Ascending aorta (tissue), 2 donors: ENCODE results near the gene VWA8. TPM values are rescaled to one million over a fixed set of nuclear protein-coding genes. Genes with fewer than 3 reads are reported as not detected.

Experiments
- DNase-seq, 2 donors: peaks; one replicate each; pipeline ENCODE4 v3.0.0-alpha.2; 2019; ENCODE audit warnings: low spot score in 2 of 2
- H3K27ac ChIP-seq, 2 donors: fragments of 200-600 bp; sonication (generic); one replicate each; pipeline ENCODE4 v1.5.1; 2016 to 2017; ENCODE audit warnings: mild to moderate bottlenecking in 1 of 2
- H3K27me3 ChIP-seq: fragments of 200-600 bp; sonication (generic); one replicate; pipeline ENCODE4 v1.5.1; 2017
- H3K36me3 ChIP-seq, 2 donors: fragments of 200-600 bp; sonication (generic); one replicate each; pipeline ENCODE4 v1.5.1; 2016
- H3K4me1 ChIP-seq, 2 donors: fragments of 200-600 bp; sonication (generic); one replicate each; pipeline ENCODE4 v1.5.1; 2016 to 2017; ENCODE audit warnings: mild to moderate bottlenecking in 1 of 2
- H3K4me3 ChIP-seq, 2 donors: fragments of 200-600 bp; sonication (generic); one replicate each; pipeline ENCODE4 v1.5.1; 2016 to 2017; ENCODE audit warnings: mild to moderate bottlenecking in 1 of 2
- H3K9me3 ChIP-seq, 2 donors: fragments of 200-600 bp; sonication (generic); one replicate each; pipeline ENCODE4 v1.5.1; 2016
- intact Hi-C: fragments of 100-400 bp; cut with DNase I; formaldehyde crosslinking; loops from one replicate; pipeline ENCODE4 v1.15.1; 2023
- total RNA-seq: library from RNA; depleted of rRNA; stranded (reverse); fragments of >200 nt; gene quantifications from one replicate; pipeline ENCODE4 v1.1.0, GENCODE V29; 2016
- TF ChIP-seq, protein P1 (sequence below), 3 experiments: fragments of 200-600 bp in 2 of 3; fragments of 450-650 bp in 1 of 3; sonication (generic) in 2 of 3; IDR thresholded peaks; one replicate each; pipeline ENCODE4 v1.5.1; 2016 to 2019; ENCODE audit warnings: antibody characterized with exemption in 3 of 3, mild to moderate bottlenecking in 1 of 3, moderate library complexity in 1 of 3

Gene VWA8
- total RNA-seq, 1 donor from 2014 or later: 10.4 TPM

DNA sequence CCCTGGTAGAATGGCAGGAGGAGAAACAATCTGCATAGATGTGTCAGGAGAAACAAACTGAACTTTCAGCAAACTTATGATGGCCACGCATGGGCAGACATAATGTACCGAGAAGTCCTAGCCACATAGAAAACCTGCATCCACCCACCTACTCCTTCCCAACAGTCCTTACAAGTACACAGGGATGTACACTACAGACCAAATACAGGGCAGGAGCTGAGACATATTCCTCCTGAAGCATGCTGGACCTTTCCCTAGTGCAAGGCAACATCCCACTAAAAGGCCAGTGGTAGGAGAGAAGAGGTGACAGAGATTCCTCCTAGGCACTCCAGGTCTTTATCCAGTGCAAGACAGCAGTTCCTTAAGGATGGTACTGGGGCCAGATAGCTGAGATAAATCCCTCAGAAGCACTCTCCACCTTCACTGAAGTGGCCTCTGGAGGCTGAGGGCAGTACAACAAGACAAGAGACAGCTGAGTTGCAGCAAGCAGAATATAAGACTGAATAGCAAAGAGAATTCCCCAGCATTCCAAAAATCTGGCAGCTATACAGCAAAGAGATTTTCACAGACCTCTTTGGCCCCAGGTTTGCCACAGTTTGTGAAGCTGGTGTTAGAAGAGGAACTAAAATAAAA is 18.3 kb downstream of the VWA8 start:
- no peak for DNase-seq
- Histone ChIP-seq H3K4me1 (no peaks in the 10 kb centered on the region), H3K9me3 (peaks cover 4 to 20% of the 10 kb centered on the region in 2 donors), H3K4me3 (no peak overlapping the region), H3K27ac (no peak overlapping the region), H3K27me3 (no peaks in the 10 kb centered on the region), H3K36me3 (peaks cover 0 to 9% of the 10 kb centered on the region in 2 donors)
- TF ChIP-seq, protein P1, sequence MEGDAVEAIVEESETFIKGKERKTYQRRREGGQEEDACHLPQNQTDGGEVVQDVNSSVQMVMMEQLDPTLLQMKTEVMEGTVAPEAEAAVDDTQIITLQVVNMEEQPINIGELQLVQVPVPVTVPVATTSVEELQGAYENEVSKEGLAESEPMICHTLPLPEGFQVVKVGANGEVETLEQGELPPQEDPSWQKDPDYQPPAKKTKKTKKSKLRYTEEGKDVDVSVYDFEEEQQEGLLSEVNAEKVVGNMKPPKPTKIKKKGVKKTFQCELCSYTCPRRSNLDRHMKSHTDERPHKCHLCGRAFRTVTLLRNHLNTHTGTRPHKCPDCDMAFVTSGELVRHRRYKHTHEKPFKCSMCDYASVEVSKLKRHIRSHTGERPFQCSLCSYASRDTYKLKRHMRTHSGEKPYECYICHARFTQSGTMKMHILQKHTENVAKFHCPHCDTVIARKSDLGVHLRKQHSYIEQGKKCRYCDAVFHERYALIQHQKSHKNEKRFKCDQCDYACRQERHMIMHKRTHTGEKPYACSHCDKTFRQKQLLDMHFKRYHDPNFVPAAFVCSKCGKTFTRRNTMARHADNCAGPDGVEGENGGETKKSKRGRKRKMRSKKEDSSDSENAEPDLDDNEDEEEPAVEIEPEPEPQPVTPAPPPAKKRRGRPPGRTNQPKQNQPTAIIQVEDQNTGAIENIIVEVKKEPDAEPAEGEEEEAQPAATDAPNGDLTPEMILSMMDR (IDR thresholded peaks at IDR 0.05): no peak
- intact Hi-C loops: no loop called here

DNA sequence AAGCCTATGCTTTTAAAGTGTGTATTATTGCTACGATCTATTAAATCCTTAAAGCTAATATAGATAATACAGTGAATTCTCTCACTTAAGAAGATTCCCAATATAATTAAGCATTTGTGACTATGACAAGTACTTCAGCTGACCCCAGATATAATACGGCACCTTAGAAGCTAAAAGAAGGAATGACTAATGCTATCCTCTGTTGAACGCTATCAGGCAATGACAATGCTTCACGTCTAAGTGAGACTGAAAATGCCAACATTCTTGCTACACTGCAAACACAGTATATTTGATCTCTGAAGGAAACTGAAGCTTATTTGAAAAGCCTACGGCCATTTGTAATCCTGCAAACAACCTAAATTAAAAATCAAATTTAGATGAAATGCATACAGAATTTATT is 19.7 kb downstream of the VWA8 start:
- Histone ChIP-seq H3K4me3 (no peak overlapping the region), H3K36me3 (peaks cover 0 to 9% of the 10 kb centered on the region in 2 donors), H3K9me3 (peaks cover 3 to 13% of the 10 kb centered on the region in 2 donors), H3K27me3 (no peaks in the 10 kb centered on the region), H3K4me1 (no peaks in the 10 kb centered on the region), H3K27ac (no peak overlapping the region)
- TF ChIP-seq, protein P1 (IDR thresholded peaks at IDR 0.05): no peak
- DNase-seq: no peak
- intact Hi-C loops: no loop called here

DNA sequence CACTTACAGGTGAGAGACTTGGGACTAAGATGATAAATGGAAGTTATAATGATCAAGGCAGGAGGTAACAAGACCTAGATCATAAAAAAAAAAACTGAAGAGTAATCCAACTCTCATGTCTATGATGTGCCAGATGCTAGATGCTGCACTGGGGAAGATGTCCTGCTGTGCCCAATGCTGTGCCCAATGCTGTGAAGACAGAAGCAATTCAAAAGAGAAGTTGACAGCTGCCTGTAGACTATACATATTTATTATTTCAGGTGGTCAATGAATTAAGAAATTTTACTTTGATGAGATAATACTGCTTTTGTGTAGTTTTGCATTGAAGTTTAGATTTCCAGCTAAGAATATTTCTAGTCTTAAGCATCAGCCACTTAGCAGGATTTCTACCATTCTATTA is 21.5 kb downstream of the VWA8 start:
- no peaks in the 10 kb centered on the region for H3K36me3 ChIP-seq
- no peak overlapping the region for H3K4me3 ChIP-seq
- no peaks in the 10 kb centered on the region for H3K4me1 ChIP-seq
- intact Hi-C loops: no loop called here
- no peaks in the 10 kb centered on the region for H3K9me3 ChIP-seq
- DNase-seq: no peak
- no peak overlapping the region for H3K27ac ChIP-seq
- TF ChIP-seq, protein P1 (IDR thresholded peaks at IDR 0.05): no peak
- no peaks in the 10 kb centered on the region for H3K27me3 ChIP-seq

DNA sequence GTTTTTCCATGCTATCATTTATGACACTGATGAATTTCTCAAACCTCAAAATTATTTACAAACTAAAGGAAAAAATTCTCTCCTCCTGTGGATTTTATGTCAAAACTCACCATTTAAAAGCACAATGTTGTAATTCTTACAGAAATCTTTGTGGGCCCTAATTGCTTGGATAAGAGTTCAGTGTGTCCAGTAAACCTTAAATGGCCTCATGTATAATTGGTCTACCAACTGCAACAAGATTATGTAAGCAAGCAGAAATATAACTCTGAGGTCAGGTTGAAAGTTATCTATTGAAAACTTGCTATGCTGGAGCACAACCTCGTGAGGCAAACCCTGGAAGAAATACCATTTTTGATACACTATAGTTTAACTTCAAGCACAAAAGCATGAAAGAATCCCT is 22.0 kb downstream of the VWA8 start:
- Histone ChIP-seq H3K27ac (no peak overlapping the region), H3K4me1 (no peaks in the 10 kb centered on the region), H3K27me3 (no peaks in the 10 kb centered on the region), H3K36me3 (no peaks in the 10 kb centered on the region), H3K4me3 (no peak overlapping the region), H3K9me3 (no peaks in the 10 kb centered on the region)
- DNase-seq: no peak
- TF ChIP-seq, protein P1 (IDR thresholded peaks at IDR 0.05): no peak
- intact Hi-C loops: no loop called here

DNA sequence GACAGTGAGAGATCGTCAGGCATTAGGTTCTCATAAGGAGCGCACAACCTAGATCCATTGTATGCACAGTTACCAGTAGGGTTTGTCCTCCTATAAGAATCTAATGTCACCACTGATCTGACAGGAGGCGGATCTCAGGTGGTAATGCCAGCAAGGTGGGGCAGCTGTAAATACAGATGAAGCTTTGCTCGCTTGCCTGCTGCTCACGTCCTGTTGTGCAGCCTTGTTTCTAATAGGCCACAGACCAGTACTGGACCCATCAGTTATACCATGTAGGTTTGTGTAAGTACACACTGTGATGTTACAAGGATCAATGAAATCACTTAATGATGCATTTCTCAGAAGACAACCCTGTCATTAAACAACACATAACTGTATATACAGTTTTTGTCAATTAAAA is 23.5 kb downstream of the VWA8 start:
- no peaks in the 10 kb centered on the region for H3K4me1 ChIP-seq
- no peaks in the 10 kb centered on the region for H3K27me3 ChIP-seq
- DNase-seq: no peak
- H3K36me3 ChIP-seq: no peaks in the 10 kb centered on the region
- intact Hi-C loops: no loop called here
- no peak overlapping the region for H3K27ac ChIP-seq
- H3K9me3 ChIP-seq: no peaks in the 10 kb centered on the region
- TF ChIP-seq, protein P1 (IDR thresholded peaks at IDR 0.05): no peak
- H3K4me3 ChIP-seq: no peak overlapping the region

DNA sequence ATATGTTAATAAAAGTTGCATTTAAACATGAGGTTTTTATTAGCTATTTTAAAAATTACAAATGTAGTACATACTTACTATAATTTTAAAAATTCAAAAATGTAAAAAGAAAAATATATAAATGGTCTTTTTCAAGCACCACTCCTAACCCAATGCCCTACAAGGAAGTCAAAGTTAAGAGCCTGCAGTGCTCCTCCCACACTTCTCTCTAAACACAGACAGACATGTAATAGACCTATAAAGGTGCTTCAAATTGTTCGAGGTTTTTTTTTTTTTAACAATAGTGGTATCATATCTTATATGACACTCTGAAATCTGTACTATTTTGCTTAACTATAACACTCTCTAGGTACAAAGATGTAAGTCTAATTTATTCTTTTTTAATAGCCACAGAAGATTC is 25.4 kb downstream of the VWA8 start:
- TF ChIP-seq, protein P1 (IDR thresholded peaks at IDR 0.05): no peak
- H3K36me3 ChIP-seq: no peaks in the 10 kb centered on the region
- no peaks in the 10 kb centered on the region for H3K9me3 ChIP-seq
- DNase-seq: no peak
- intact Hi-C loops: no loop called here
- H3K4me1 ChIP-seq: no peaks in the 10 kb centered on the region
- H3K4me3 ChIP-seq: no peak overlapping the region
- no peak overlapping the region for H3K27ac ChIP-seq
- H3K27me3 ChIP-seq: no peaks in the 10 kb centered on the region
